ENCODE measurements around the gene ME3.
"Not testable (repeated sequence)": the region's sequence is repeated elsewhere in the genome, so short reads cannot be mapped to it uniquely, and the experiment has no call there.

The ME3 gene

DNA sequence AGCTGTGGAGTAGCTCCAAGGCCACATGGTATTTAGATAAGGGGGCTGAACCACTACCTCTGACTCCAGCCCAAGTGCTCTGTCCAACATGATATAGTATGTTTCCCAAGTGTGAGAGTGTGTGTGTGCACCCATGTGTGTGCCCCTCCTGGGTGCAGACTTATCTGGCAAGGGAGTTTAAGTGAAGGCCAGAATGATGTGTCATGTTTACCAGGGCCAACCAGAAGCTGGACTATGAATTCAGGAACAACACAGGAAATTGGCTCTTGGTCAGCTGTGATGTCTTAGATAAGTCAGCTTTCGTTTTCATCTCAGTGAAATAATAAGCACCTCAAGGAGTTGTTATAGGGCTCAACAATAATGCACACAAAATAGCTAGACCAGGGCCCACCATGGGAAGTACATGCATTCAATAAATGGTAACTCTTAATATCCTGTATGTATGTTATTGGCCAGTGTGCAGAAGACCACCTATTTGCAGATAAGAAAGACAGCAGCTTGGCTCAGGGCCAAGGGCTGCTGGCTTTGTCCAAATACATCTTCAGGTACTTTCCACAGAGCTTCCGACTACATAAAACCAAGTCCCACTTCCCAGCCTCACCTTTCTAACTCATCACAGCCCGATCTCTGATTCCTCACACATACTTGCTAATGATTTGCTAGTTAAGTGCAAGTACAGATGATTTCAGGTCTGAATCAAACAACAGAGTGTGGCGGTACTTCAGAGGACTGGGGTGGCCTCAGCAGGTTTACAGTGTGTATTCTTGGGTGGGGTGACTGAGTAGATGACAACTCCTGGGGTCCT is 120.9 kb downstream of the ME3 start:
- no peaks in the 10 kb centered on the region for H3K4me1 ChIP-seq (ENCODE audit: control insufficient read depth, insufficient read depth, low read length, poor library complexity, severe bottlenecking)
- no peaks in the 10 kb centered on the region for H3K36me3 ChIP-seq (ENCODE audit: control insufficient read depth, insufficient read depth, low read length)
- H3K27ac ChIP-seq (ENCODE audit: insufficient read depth, low read length, poor library complexity, severe bottlenecking), result no peak overlapping the region
- H3K9me3 ChIP-seq (ENCODE audit: control insufficient read depth, low read length), result no peaks in the 10 kb centered on the region
- DNase-seq, result no peak
- H3K27me3 ChIP-seq (replicated peaks; ENCODE audit: control insufficient read depth, insufficient read depth, low read length, poor library complexity, severe bottlenecking), result no peaks in the 10 kb centered on the region
- H3K4me3 ChIP-seq (ENCODE audit: insufficient read depth, low read depth, low read length, poor library complexity, severe bottlenecking), result no peak overlapping the region

DNA sequence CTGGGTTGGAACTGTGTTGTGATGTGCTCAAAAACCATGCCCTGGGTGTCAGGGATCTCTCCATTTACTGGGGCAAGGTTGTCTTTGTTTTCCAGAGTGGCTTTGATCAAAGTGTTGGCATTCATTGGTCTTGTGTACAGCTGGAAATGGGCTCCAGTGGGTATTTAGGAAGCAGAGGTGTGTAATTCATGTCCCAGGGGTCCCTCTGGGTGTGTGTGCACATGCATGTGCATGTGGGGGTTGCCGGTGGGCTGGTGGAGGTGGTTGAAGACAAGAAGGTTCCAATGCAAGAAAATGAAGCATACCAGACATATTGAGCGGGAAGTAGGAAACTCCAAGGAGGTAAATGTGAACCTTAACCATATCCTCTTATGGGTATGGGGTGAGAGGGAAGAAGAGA is 121.7 kb downstream of the ME3 start:
- H3K27ac ChIP-seq (ENCODE audit: insufficient read depth, low read length, poor library complexity, severe bottlenecking), result no peak overlapping the region
- H3K4me1 ChIP-seq (ENCODE audit: control insufficient read depth, insufficient read depth, low read length, poor library complexity, severe bottlenecking), result no peaks in the 10 kb centered on the region
- H3K27me3 ChIP-seq (replicated peaks; ENCODE audit: control insufficient read depth, insufficient read depth, low read length, poor library complexity, severe bottlenecking), result no peaks in the 10 kb centered on the region
- DNase-seq, result no peak
- H3K9me3 ChIP-seq (ENCODE audit: control insufficient read depth, low read length), result no peaks in the 10 kb centered on the region
- H3K36me3 ChIP-seq (ENCODE audit: control insufficient read depth, insufficient read depth, low read length), result no peaks in the 10 kb centered on the region
- H3K4me3 ChIP-seq (ENCODE audit: insufficient read depth, low read depth, low read length, poor library complexity, severe bottlenecking), result no peak overlapping the region

DNA sequence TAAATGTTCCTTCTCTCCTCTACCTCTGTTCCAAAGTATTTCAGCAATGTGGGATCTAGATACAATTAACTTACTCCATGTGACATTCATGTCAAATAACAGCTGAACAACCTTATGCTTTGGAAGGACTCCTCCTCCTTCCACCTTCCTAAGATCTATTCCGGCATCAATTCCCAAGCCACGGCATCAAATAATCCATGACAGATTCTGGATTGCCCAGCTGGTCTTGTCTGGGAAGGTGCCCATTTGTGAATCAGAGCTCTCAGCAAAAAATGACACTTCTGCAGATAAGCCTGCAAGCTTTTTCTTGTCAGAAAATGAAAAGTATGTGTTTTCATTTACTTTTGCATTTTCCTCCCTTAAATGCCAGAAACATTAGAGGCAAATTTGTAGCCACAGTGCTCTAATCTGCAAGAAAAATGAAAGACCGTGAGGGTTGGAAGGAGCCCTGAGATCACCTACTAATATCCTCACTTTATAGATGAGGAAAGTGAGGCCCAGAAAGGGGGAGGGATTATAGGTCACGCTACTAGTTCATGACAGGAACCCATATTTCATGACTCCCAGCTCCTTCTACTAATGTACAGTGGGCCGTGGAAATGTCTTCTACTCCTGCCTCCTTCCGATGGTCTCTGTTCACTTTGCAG is 124.0 kb downstream of the ME3 start:
- DNase-seq, result no peak
- Histone ChIP-seq H3K27ac (ENCODE audit: insufficient read depth, low read length, poor library complexity, severe bottlenecking) (no peak overlapping the region), H3K4me1 (ENCODE audit: control insufficient read depth, insufficient read depth, low read length, poor library complexity, severe bottlenecking) (no peaks in the 10 kb centered on the region), H3K36me3 (ENCODE audit: control insufficient read depth, insufficient read depth, low read length) (no peaks in the 10 kb centered on the region), H3K27me3 (replicated peaks; ENCODE audit: control insufficient read depth, insufficient read depth, low read length, poor library complexity, severe bottlenecking) (no peaks in the 10 kb centered on the region), H3K9me3 (ENCODE audit: control insufficient read depth, low read length) (no peaks in the 10 kb centered on the region), H3K4me3 (ENCODE audit: insufficient read depth, low read depth, low read length, poor library complexity, severe bottlenecking) (no peak overlapping the region)

DNA sequence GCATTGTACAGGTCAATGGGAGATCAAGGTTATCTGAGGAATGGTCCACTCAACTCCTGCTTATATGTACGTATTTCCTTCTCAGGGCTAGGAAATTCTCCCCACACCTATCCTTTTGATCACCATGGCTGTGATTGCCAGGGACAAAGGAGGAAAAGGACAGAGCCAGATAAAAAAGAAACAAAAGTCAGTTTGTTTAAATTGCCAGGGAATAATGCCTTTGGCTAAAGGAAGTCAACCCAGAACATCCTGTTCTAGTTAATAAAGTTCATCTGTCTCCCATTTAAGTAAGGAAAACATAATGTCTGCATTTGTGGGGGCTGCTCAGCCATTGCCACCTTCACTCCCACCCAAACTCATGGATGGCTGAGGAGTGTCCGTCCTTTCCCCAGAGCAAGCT is 124.7 kb downstream of the ME3 start:
- Histone ChIP-seq H3K27ac (ENCODE audit: insufficient read depth, low read length, poor library complexity, severe bottlenecking) (no peak overlapping the region), H3K4me1 (ENCODE audit: control insufficient read depth, insufficient read depth, low read length, poor library complexity, severe bottlenecking) (no peaks in the 10 kb centered on the region), H3K9me3 (ENCODE audit: control insufficient read depth, low read length) (no peaks in the 10 kb centered on the region), H3K4me3 (ENCODE audit: insufficient read depth, low read depth, low read length, poor library complexity, severe bottlenecking) (no peak overlapping the region), H3K27me3 (replicated peaks; ENCODE audit: control insufficient read depth, insufficient read depth, low read length, poor library complexity, severe bottlenecking) (no peaks in the 10 kb centered on the region), H3K36me3 (ENCODE audit: control insufficient read depth, insufficient read depth, low read length) (no peaks in the 10 kb centered on the region)
- DNase-seq, result no peak

GRCh38 chr11:86541299-86541698 is 131.1 kb downstream of the ME3 start:
- not testable (repeated sequence) for H3K4me1 ChIP-seq (ENCODE audit: control insufficient read depth, insufficient read depth, low read length, poor library complexity, severe bottlenecking); H3K27ac ChIP-seq (ENCODE audit: insufficient read depth, low read length, poor library complexity, severe bottlenecking); H3K36me3 ChIP-seq (ENCODE audit: control insufficient read depth, insufficient read depth, low read length); H3K27me3 ChIP-seq (replicated peaks; ENCODE audit: control insufficient read depth, insufficient read depth, low read length, poor library complexity, severe bottlenecking); H3K4me3 ChIP-seq (ENCODE audit: insufficient read depth, low read depth, low read length, poor library complexity, severe bottlenecking); DNase-seq; H3K9me3 ChIP-seq (ENCODE audit: control insufficient read depth, low read length)

GRCh38 chr11:86538223-86538548 is 134.2 kb downstream of the ME3 start:
- no peak for DNase-seq
- no peak overlapping the region for H3K4me3 ChIP-seq (ENCODE audit: insufficient read depth, low read depth, low read length, poor library complexity, severe bottlenecking)
- no peaks in the 10 kb centered on the region for H3K9me3 ChIP-seq (ENCODE audit: control insufficient read depth, low read length)
- no peak overlapping the region for H3K27ac ChIP-seq (ENCODE audit: insufficient read depth, low read length, poor library complexity, severe bottlenecking)
- no peaks in the 10 kb centered on the region for H3K36me3 ChIP-seq (ENCODE audit: control insufficient read depth, insufficient read depth, low read length)
- H3K4me1 ChIP-seq (ENCODE audit: control insufficient read depth, insufficient read depth, low read length, poor library complexity, severe bottlenecking), result no peaks in the 10 kb centered on the region
- H3K27me3 ChIP-seq (replicated peaks; ENCODE audit: control insufficient read depth, insufficient read depth, low read length, poor library complexity, severe bottlenecking), result no peaks in the 10 kb centered on the region

DNA sequence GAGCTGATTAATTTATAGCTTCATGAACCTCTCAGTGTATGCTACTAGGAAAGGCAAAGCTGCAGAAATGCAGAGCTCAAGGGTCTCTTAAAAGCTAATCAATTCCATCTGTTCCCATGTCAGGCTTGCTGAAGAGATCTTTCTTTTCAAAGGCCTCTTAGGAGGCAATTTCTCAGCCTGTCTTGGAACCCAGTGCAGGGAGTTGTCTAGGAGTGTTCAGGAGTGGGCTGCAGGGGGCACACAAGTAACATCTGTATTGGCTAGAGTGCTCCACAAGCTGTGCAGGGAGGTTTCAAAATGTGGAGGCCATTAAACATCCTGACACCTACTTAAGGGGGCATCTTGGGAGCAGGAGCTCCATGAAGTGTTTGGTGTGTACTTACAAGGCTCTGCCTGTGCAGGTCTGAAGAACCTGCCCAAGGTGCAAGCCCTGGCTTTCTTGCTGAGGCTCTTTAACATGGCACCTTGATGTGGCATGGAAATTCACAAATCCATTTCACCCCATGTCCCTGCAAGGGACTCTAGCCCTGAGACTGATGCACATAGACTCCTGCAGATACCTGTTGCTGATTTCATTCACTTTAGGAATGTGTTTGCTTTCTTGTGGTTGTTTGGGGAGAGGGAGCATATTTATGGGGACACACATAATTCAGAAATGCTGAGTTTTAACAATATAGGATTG is 134.7 kb downstream of the ME3 start:
- H3K4me1 ChIP-seq (ENCODE audit: control insufficient read depth, insufficient read depth, low read length, poor library complexity, severe bottlenecking), result no peaks in the 10 kb centered on the region
- H3K9me3 ChIP-seq (ENCODE audit: control insufficient read depth, low read length), result no peaks in the 10 kb centered on the region
- H3K27me3 ChIP-seq (replicated peaks; ENCODE audit: control insufficient read depth, insufficient read depth, low read length, poor library complexity, severe bottlenecking), result no peaks in the 10 kb centered on the region
- no peak overlapping the region for H3K27ac ChIP-seq (ENCODE audit: insufficient read depth, low read length, poor library complexity, severe bottlenecking)
- no peaks in the 10 kb centered on the region for H3K36me3 ChIP-seq (ENCODE audit: control insufficient read depth, insufficient read depth, low read length)
- no peak for DNase-seq
- H3K4me3 ChIP-seq (ENCODE audit: insufficient read depth, low read depth, low read length, poor library complexity, severe bottlenecking), result no peak overlapping the region

- DNase-seq, result no peak
- H3K27me3 ChIP-seq (replicated peaks; ENCODE audit: control insufficient read depth, insufficient read depth, low read length, poor library complexity, severe bottlenecking), result no peaks in the 10 kb centered on the region
- no peaks in the 10 kb centered on the region for H3K36me3 ChIP-seq (ENCODE audit: control insufficient read depth, insufficient read depth, low read length)
- H3K4me1 ChIP-seq (ENCODE audit: control insufficient read depth, insufficient read depth, low read length, poor library complexity, severe bottlenecking), result no peaks in the 10 kb centered on the region
- no peak overlapping the region for H3K4me3 ChIP-seq (ENCODE audit: insufficient read depth, low read depth, low read length, poor library complexity, severe bottlenecking)
- no peak overlapping the region for H3K27ac ChIP-seq (ENCODE audit: insufficient read depth, low read length, poor library complexity, severe bottlenecking)
- H3K9me3 ChIP-seq (ENCODE audit: control insufficient read depth, low read length), result no peaks in the 10 kb centered on the region
Observed at GRCh38 chr11:86535773-86536172, 136.6 kb downstream of the ME3 start.

DNA sequence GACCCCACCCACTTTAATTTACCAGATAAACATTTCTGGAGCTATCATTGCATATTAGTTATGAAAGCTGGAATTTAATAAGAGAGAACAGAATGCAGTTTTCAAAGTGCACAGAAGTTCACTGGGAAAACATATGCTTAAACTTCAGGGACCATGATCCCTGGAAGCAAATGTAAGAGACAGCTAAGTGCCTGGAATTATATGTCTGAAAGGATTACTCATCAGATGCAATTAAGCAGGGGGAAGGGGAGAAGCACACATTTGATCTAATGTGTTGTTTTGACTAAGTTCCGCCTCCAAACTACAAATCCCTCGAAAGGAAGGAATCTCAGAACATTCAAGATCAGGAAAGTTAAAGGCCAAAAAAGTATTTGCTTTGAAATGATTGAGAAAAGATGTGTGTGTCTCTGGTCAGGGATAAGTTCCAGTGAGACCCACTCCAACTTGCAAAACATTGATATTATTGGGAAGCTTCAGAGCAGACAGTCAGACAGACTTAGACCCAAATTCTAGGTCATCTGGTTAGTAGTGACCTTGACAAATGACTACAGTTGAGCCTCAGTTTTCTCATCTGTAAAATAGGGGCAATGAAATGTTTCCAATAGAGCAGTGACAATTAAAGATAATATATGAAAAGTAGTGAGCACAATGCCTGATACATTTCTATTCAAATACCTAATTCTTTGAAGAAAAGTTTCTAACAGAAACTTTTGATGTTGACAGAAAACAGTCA is 147.6 kb downstream of the ME3 start:
- Histone ChIP-seq H3K27ac (ENCODE audit: insufficient read depth, low read length, poor library complexity, severe bottlenecking) (no peak overlapping the region), H3K4me1 (ENCODE audit: control insufficient read depth, insufficient read depth, low read length, poor library complexity, severe bottlenecking) (no peaks in the 10 kb centered on the region), H3K9me3 (ENCODE audit: control insufficient read depth, low read length) (no peaks in the 10 kb centered on the region), H3K27me3 (replicated peaks; ENCODE audit: control insufficient read depth, insufficient read depth, low read length, poor library complexity, severe bottlenecking) (no peaks in the 10 kb centered on the region), H3K4me3 (ENCODE audit: insufficient read depth, low read depth, low read length, poor library complexity, severe bottlenecking) (no peak overlapping the region), H3K36me3 (ENCODE audit: control insufficient read depth, insufficient read depth, low read length) (no peaks in the 10 kb centered on the region)
- DNase-seq, result no peak
